IPS-NIHi7 (cell line): Measurements from ENCODE around the gene CPZ.

ENCODE experiments used
- DNase-seq: peaks from one replicate; pipeline ENCODE4 v3.0.0; 2012; ENCODE audit warnings: mixed read lengths; ENCODE audit errors: extremely low spot score

The CPZ gene

GRCh38 chr4:8594097-8595038 lies 1.8 kb downstream of the CPZ start:
- peak; percentile 90 for DNase-seq

GRCh38 chr4:8595237-8596087 lies 2.9 kb downstream of the CPZ start:
- DNase-seq, result no peak

DNA sequence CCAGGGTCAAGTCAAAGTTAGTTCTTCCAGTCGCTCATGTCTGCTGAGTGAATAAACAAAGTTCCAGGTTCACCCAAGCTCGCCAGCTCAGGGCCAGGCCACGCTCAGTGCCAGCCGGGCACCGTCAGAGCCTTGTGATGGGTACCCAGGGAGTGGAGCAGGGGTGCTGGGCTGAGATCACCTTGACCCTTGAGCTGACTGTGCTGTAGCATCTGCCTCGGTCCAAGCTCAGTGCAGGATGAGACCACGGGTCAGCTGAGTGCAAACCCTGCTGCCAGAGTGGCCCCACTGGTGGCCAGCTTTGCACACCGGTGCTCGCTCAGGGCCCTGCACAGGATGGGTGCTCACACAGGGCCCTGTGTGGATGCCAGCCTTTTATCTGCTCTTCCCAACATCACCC lies 4.3 kb downstream of the CPZ start:
- no peak for DNase-seq

DNA sequence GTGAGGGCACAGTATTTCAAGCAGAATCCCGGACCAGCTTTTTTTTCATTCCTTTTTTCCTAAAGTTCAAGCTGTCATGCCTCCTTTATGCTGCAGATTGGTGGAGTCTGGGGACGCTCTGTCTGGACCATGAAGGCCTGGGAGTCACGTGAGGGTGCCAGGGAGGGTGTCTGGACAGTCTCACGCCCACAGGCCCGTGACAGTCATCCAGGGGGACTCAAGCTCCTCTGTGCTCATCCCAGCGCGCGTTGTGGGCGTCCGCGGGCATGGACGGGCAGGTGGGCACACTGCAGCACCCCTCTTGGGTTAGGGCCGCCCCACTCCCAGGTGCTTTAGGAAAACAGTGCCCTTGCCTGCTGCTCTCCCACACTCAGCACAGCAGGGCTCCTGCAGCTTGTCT lies 4.8 kb downstream of the CPZ start:
- no peak for DNase-seq

DNA sequence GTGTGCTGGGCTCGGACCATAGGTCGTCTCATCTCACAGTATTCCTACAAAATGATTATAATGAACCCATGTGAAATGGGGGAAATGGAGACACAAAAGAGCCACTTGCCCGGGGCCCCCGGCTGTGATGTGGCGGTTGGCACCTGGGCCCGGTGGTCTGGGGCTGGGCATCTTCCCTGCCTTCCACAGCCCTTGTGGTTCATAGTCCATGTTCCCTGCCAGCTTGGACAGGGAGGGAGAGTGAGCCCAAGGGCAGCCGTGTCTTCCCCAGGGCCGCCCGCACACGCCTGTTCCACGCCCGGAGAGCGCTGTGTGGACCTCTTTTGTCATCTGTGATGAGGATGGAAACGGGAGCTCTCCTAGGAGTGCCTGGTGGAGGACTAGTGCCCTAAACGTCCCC lies 5.2 kb downstream of the CPZ start:
- DNase-seq, result no peak

GRCh38 chr4:8598391-8599090 lies 6.0 kb downstream of the CPZ start:
- DNase-seq, result no peak

GRCh38 chr4:8599091-8599460 lies 6.5 kb downstream of the CPZ start:
- DNase-seq, result no peak

- DNase-seq, result no peak
Measured at GRCh38 chr4:8599657-8600056, 7.1 kb downstream of the CPZ start.

- DNase-seq, result no peak
Measured at GRCh38 chr4:8600266-8600665, 7.7 kb downstream of the CPZ start.

DNA sequence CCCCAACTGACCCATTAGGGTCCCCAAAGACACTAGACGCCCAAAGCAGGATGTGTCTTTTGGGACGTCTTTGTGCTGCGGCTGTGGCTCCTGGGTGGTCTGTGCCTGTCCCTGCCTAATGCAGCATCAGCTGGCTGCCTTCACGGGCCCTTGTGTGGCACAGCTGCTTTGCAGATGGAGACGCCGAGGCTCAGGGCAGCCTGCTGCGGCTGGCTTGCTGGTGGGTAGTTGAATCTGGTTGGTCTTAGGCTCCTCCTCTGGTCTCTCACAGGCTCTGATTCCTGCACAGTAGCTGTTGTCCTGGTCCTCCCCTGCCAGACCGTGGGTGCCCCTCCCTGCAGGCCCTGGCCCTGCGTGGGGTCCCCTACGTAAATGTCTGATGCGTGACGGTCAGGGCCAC lies 8.1 kb downstream of the CPZ start:
- no peak for DNase-seq

DNA sequence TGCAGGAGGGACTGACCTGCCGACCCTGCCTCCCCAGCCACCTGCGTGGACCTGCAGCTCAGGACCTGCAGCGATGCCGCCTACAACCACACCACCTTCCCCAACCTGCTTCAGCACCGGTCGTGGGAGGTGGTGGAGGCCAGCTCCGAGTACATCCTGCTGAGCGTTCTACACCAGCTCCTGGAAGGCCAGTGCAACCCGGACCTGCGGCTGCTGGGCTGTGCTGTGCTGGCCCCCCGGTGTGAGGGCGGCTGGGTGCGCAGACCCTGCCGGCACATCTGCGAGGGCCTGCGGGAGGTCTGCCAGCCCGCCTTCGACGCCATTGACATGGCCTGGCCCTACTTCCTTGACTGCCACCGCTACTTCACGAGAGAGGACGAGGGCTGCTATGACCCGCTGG lies 8.5 kb downstream of the CPZ start:
- DNase-seq, result no peak

- no peak for DNase-seq
Measured at GRCh38 chr4:8601556-8601955, 9.0 kb downstream of the CPZ start.

GRCh38 chr4:8602686-8603430 lies 10.3 kb downstream of the CPZ start:
- no peak for DNase-seq

- DNase-seq, result no peak
Measured at GRCh38 chr4:8603931-8604330, 11.4 kb downstream of the CPZ start.

DNA sequence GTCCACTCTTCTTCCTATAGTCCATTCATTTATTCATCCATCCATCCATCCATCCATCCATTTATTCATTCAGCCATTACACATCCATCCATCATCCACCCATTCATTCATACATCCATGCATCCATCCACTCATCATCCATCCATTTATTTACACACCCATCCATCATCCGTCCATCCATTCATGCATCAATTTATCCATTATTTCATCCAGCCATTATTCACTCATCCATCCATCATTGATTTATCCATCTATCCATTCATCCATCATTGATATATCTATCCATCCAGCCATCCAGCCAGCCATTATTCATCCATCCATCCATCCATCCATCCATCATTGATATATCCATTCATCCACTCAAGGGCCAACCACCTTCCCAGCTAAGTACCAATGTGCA lies 12.7 kb downstream of the CPZ start:
- no peak for DNase-seq

- DNase-seq, result no peak
Measured at GRCh38 chr4:8606476-8606875, 13.9 kb downstream of the CPZ start.

GRCh38 chr4:8606966-8607365 lies 14.4 kb downstream of the CPZ start:
- no peak for DNase-seq

- DNase-seq, result peak; percentile 95
Measured at GRCh38 chr4:8607603-8608481, 15.3 kb downstream of the CPZ start.

GRCh38 chr4:8608714-8609391 lies 16.3 kb downstream of the CPZ start:
- no peak for DNase-seq

- no peak for DNase-seq
Measured at GRCh38 chr4:8609406-8609805, 16.8 kb downstream of the CPZ start.
